H9 (cell line): ENCODE measurements around the gene DGCR2. TPM values are rescaled to one million over a fixed set of nuclear protein-coding genes. Genes with fewer than 3 reads are reported as not detected.
A peak's percentile ranks its signal among the peaks of the same experiment; 100 is the strongest.

Source experiments
- DNase-seq: peaks from one replicate; pipeline ENCODE4 v3.0.0-alpha.2; 2017
- H2AFZ ChIP-seq: one replicate; pipeline ENCODE4 v1.6.1; 2013; ENCODE audit warnings: mild to moderate bottlenecking, low read length, control low read depth, moderate library complexity
- H2AK5ac ChIP-seq: 2 replicates; pipeline ENCODE4 v1.6.1; 2013; ENCODE audit warnings: low read length, control low read depth, mixed read lengths; ENCODE audit not compliant: insufficient read length
- H2BK120ac ChIP-seq: one replicate; pipeline ENCODE4 v1.6.1; 2013; ENCODE audit warnings: low read depth, mild to moderate bottlenecking, low read length, control low read depth, inconsistent platforms; ENCODE audit not compliant: poor library complexity, severe bottlenecking
- H2BK12ac ChIP-seq: 2 replicates; pipeline ENCODE4 v1.6.1; 2013; ENCODE audit warnings: low read length, control low read depth, mixed read lengths, low read depth; ENCODE audit not compliant: insufficient read length
- H2BK15ac ChIP-seq: 2 replicates; pipeline ENCODE4 v1.6.1; 2013; ENCODE audit warnings: low read depth, low read length, control low read depth
- H2BK20ac ChIP-seq: one replicate; pipeline ENCODE4 v1.6.1; 2013; ENCODE audit warnings: low read depth, mild to moderate bottlenecking, low read length, control low read depth, inconsistent platforms; ENCODE audit not compliant: poor library complexity, severe bottlenecking
- H2BK5ac ChIP-seq: 2 replicates; pipeline ENCODE4 v1.6.1; 2013; ENCODE audit warnings: low read length, control low read depth, mixed read lengths; ENCODE audit not compliant: insufficient read length
- H3K14ac ChIP-seq: 2 replicates; pipeline ENCODE4 v1.6.1; 2013; ENCODE audit warnings: low read length, control low read depth; ENCODE audit not compliant: insufficient read depth
- H3K18ac ChIP-seq: 2 replicates; pipeline ENCODE4 v1.6.1; 2013; ENCODE audit warnings: low read depth, mild to moderate bottlenecking, mixed read lengths, low read length, control low read depth; ENCODE audit not compliant: insufficient read length
- H3K23ac ChIP-seq: 2 replicates; pipeline ENCODE4 v1.6.1; 2013; ENCODE audit warnings: low read length, control low read depth, mixed read lengths, low read depth; ENCODE audit not compliant: insufficient read length
- H3K23me2 ChIP-seq: 2 replicates; pipeline ENCODE4 v1.6.1; 2013; ENCODE audit warnings: low read depth, mild to moderate bottlenecking, mixed read lengths, low read length, control low read depth; ENCODE audit not compliant: insufficient read length, poor library complexity, severe bottlenecking
- H3K27ac ChIP-seq: 2 replicates; pipeline ENCODE4 v1.5.1; 2013; ENCODE audit warnings: low read length, control low read depth, mixed read lengths, low read depth; ENCODE audit not compliant: insufficient read length
- H3K27me3 ChIP-seq: 2 replicates; pipeline ENCODE4 v1.6.1; 2013; ENCODE audit warnings: low read length, control low read depth, inconsistent platforms; ENCODE audit not compliant: insufficient read depth
- H3K4ac ChIP-seq: 2 replicates; pipeline ENCODE4 v1.6.1; 2013; ENCODE audit warnings: low read depth, mild to moderate bottlenecking, control low read depth, inconsistent platforms, low read length, moderate library complexity
- H3K4me1 ChIP-seq: 2 replicates; pipeline ENCODE4 v1.6.1; 2013; ENCODE audit warnings: low read length, control low read depth, inconsistent platforms; ENCODE audit not compliant: insufficient read depth
- H3K4me2 ChIP-seq: 2 replicates; pipeline ENCODE4 v1.6.1; 2013; ENCODE audit warnings: low read length, control low read depth, mixed read lengths; ENCODE audit not compliant: insufficient read length, insufficient read depth
- H3K56ac ChIP-seq: 2 replicates; pipeline ENCODE4 v1.6.1; 2013; ENCODE audit warnings: low read depth, mild to moderate bottlenecking, mixed read lengths, low read length, control low read depth; ENCODE audit not compliant: insufficient read length
- H3K79me1 ChIP-seq: 2 replicates; pipeline ENCODE4 v1.6.1; 2013; ENCODE audit warnings: low read depth, mild to moderate bottlenecking, moderate library complexity, low read length, control low read depth, inconsistent platforms; ENCODE audit not compliant: insufficient read depth, poor library complexity, severe bottlenecking
- H3K79me2 ChIP-seq: 2 replicates; pipeline ENCODE4 v1.6.1; 2013; ENCODE audit warnings: low read length, control low read depth, inconsistent platforms; ENCODE audit not compliant: insufficient read depth
- H3K9ac ChIP-seq: 2 replicates; pipeline ENCODE4 v1.6.1; 2013; ENCODE audit warnings: low read length, control low read depth, mixed read lengths; ENCODE audit not compliant: insufficient read length; ENCODE audit errors: extremely low read depth
- H3K9me3 ChIP-seq: one replicate; pipeline ENCODE4 v1.6.1; 2013; ENCODE audit warnings: low read depth, low read length, inconsistent platforms; ENCODE audit not compliant: control insufficient read depth
- H3T11ph ChIP-seq: one replicate; pipeline ENCODE4 v1.6.1; 2013; ENCODE audit warnings: mild to moderate bottlenecking, low read length, control low read depth, inconsistent platforms
- H4K20me1 ChIP-seq: one replicate; pipeline ENCODE4 v1.6.1; 2013; ENCODE audit not compliant: control insufficient read depth, insufficient read length, insufficient read depth
- H4K5ac ChIP-seq: 2 replicates; pipeline ENCODE4 v1.6.1; 2013; ENCODE audit warnings: low read depth, mild to moderate bottlenecking, mixed read lengths, low read length, control low read depth; ENCODE audit not compliant: insufficient read length
- H4K8ac ChIP-seq: replicated peaks from 2 replicates; pipeline ENCODE4 v1.6.1; 2013; ENCODE audit warnings: low read length, control low read depth, mixed read lengths, low read depth; ENCODE audit not compliant: insufficient read length
- H4K91ac ChIP-seq: 2 replicates; pipeline ENCODE4 v1.6.1; 2013; ENCODE audit warnings: low read depth, mild to moderate bottlenecking, moderate library complexity, mixed read lengths, low read length, control low read depth; ENCODE audit not compliant: insufficient read length
- H3K27ac Mint-ChIP-seq, 3 experiments: 2 replicates in 2 of 3; 3 replicates in 1 of 3; pipeline ENCODE4 v1.8.0; 2020 to 2021; ENCODE audit warnings: mixed read lengths in 3 of 3, mild to moderate bottlenecking in 1 of 3, moderate library complexity in 1 of 3
- H3K27me3 Mint-ChIP-seq: 2 replicates; pipeline ENCODE4 v1.8.0; 2021; ENCODE audit warnings: low read depth, mild to moderate bottlenecking, moderate library complexity, mixed read lengths
- H3K36me3 Mint-ChIP-seq, 3 experiments: 2 replicates in 2 of 3; 3 replicates in 1 of 3; pipeline ENCODE4 v1.8.0; 2020 to 2021; ENCODE audit warnings: low read depth in 3 of 3, mixed read lengths in 3 of 3; ENCODE audit not compliant: insufficient read depth in 1 of 3
- H3K4me1 Mint-ChIP-seq, 2 experiments: 2 replicates each; pipeline ENCODE4 v1.8.0; 2020; ENCODE audit warnings: mixed read lengths in 2 of 2
- H3K4me3 Mint-ChIP-seq, 2 experiments: 2 replicates in 1 of 2; 3 replicates in 1 of 2; pipeline ENCODE4 v1.8.0; 2020 to 2021; ENCODE audit warnings: mild to moderate bottlenecking in 2 of 2, mixed read lengths in 2 of 2, moderate library complexity in 1 of 2
- H3K9me3 Mint-ChIP-seq, 2 experiments: 2 replicates in 1 of 2; 3 replicates in 1 of 2; pipeline ENCODE4 v1.8.0; 2020; ENCODE audit warnings: mild to moderate bottlenecking in 2 of 2, mixed read lengths in 2 of 2, moderate library complexity in 1 of 2
- CTCF ChIP-seq: fragments of 200-600 bp; sonication (generic); conservative IDR thresholded peaks from 3 replicates; pipeline ENCODE4 v1.8.0; 2021; ENCODE audit warnings: antibody characterized with exemption, mild to moderate bottlenecking
- WGBS: extraction: QIAGEN DNeasy Blood & Tissue Kit; methylation state at CpG from one replicate; pipeline ENCODE4 v1.1.7; 2013; ENCODE audit warnings: missing lambda C conversion rate, low lambda C conversion rate, mixed read lengths; ENCODE audit not compliant: insufficient read length; ENCODE audit errors: extremely low coverage; 5-methylcytosine and 5-hydroxymethylcytosine counted together
- total RNA-seq: library from RNA; stranded (reverse); gene quantifications from 2 replicates; pipeline ENCODE4 v1.2.1, GENCODE V29; 2021

Gene DGCR2
- total RNA-seq, 1 experiment from 2014 or later: 47.2 TPM

- DNase-seq: no peak
- no peak overlapping the region for H4K8ac ChIP-seq
- H4K91ac ChIP-seq: no peak overlapping the region
- TF ChIP-seq CTCF: no peak
- Mint-ChIP-seq H3K36me3 (peaks cover 0 to 4% (median 3%) of the 10 kb centered on the region in 3 experiments; a peak in 3 of 7 replicates), H3K27ac (no peak overlapping the region), H3K27me3 (peaks cover 18% of the 10 kb centered on the region), H3K9me3 (no peaks in the 10 kb centered on the region; a peak in 3 of 5 replicates), H3K4me3 (0 out of 5 replicates have a peak overlapping the region, but pooled peaks of 1 of the 2 experiments have one; percentile 32), H3K4me1 (peaks cover 20 to 23% of the 10 kb centered on the region in 2 experiments)
- no peak overlapping the region for H2AFZ ChIP-seq
- peaks cover 15% of the 10 kb centered on the region; the same call in 1 of the 2 replicates for H3K79me2 ChIP-seq
- H3K23me2 ChIP-seq: peaks cover 9% of the 10 kb centered on the region
- no peak overlapping the region for H3K9ac ChIP-seq
- H3K18ac ChIP-seq: no peak overlapping the region
- H2BK15ac ChIP-seq: no peak overlapping the region
- H2BK120ac ChIP-seq: no peak overlapping the region
- no peaks in the 10 kb centered on the region for H4K20me1 ChIP-seq
- no CpG with 5 or more reads among the region's 4 CpGs for WGBS
- H3K14ac ChIP-seq: no peak overlapping the region
- H3K4me1 ChIP-seq: peaks cover 3% of the 10 kb centered on the region; the same call in 1 of the 2 replicates
- H2BK20ac ChIP-seq: no peak overlapping the region
- no peaks in the 10 kb centered on the region for H3K9me3 ChIP-seq
- no peak overlapping the region for H2BK5ac ChIP-seq
- H3K23ac ChIP-seq: no peak overlapping the region
- H3K27ac ChIP-seq: no peak overlapping the region
- H3K4me2 ChIP-seq: no peak overlapping the region
- peaks cover 5% of the 10 kb centered on the region for H3K79me1 ChIP-seq
- no peak overlapping the region for H3K4ac ChIP-seq
- no peak overlapping the region for H3K56ac ChIP-seq
- H4K5ac ChIP-seq: no peak overlapping the region
- H3T11ph ChIP-seq: no peak overlapping the region
- no peak overlapping the region for H2AK5ac ChIP-seq
- H2BK12ac ChIP-seq: no peak overlapping the region
- H3K27me3 ChIP-seq: no peaks in the 10 kb centered on the region
Measured at GRCh38 chr22:19123936-19124335, 1.7 kb upstream of the DGCR2 start.
